Epithelial cell of proximal tubule (primary cell): ENCODE data around the gene PRDM12. TPM values are rescaled to one million over a fixed set of nuclear protein-coding genes. Genes with fewer than 3 reads are reported as not detected.

Experiments
- DNase-seq: peaks from one replicate; pipeline ENCODE4 v3.0.0-alpha.2; 2011; ENCODE audit warnings: low read depth
- H3K4me3 ChIP-seq: 2 replicates; pipeline ENCODE4 v1.5.1; 2011; ENCODE audit warnings: low read depth, mild to moderate bottlenecking, low read length
- total RNA-seq: library from RNA; depleted of rRNA; stranded (reverse); fragments of >200 nt; gene quantifications from 2 replicates; pipeline ENCODE4 v1.2.3, GENCODE V29; 2015
- TF ChIP-seq, protein P1 (sequence below): conservative IDR thresholded peaks from 2 replicates; pipeline ENCODE4 v1.5.1; 2012; ENCODE audit warnings: low read depth, mild to moderate bottlenecking, low read length

The PRDM12 gene
- total RNA-seq, 1 donor from 2014 or later = not detected

- TF ChIP-seq, protein P1, sequence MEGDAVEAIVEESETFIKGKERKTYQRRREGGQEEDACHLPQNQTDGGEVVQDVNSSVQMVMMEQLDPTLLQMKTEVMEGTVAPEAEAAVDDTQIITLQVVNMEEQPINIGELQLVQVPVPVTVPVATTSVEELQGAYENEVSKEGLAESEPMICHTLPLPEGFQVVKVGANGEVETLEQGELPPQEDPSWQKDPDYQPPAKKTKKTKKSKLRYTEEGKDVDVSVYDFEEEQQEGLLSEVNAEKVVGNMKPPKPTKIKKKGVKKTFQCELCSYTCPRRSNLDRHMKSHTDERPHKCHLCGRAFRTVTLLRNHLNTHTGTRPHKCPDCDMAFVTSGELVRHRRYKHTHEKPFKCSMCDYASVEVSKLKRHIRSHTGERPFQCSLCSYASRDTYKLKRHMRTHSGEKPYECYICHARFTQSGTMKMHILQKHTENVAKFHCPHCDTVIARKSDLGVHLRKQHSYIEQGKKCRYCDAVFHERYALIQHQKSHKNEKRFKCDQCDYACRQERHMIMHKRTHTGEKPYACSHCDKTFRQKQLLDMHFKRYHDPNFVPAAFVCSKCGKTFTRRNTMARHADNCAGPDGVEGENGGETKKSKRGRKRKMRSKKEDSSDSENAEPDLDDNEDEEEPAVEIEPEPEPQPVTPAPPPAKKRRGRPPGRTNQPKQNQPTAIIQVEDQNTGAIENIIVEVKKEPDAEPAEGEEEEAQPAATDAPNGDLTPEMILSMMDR = no peak
- no peak overlapping the region for H3K4me3 ChIP-seq
- no peak for DNase-seq
Measured at GRCh38 chr9:130651221-130651620, 13.2 kb upstream of the PRDM12 start.

DNA sequence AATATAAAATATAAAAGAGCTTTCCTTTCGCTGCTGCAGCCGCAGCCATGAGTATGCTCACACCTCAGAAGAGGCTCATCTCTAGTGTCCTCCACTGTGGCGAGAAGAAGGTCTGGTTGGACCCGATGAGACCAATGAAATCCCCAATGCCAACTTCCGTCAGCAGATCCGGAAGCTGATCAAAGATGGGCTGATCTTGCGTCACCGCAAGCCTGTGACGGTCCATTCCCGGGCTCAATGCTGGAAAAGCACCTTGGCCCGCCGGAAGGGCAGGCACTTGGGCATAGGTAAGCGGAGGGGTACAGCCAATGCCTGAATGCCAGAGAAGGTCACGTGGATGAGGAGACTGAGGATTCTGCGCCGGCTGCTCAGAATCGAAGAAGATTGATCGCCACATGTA is 12.6 kb upstream of the PRDM12 start:
- DNase-seq = no peak
- no peak overlapping the region for H3K4me3 ChIP-seq
- TF ChIP-seq, protein P1 = no peak

- DNase-seq = no peak
- no peak overlapping the region for H3K4me3 ChIP-seq
- TF ChIP-seq, protein P1 = no peak
Measured at GRCh38 chr9:130654879-130655278, 9.5 kb upstream of the PRDM12 start.

GRCh38 chr9:130658893-130659698 is 5.3 kb upstream of the PRDM12 start:
- TF ChIP-seq, protein P1 = no peak
- DNase-seq = no peak
- no peak overlapping the region for H3K4me3 ChIP-seq

DNA sequence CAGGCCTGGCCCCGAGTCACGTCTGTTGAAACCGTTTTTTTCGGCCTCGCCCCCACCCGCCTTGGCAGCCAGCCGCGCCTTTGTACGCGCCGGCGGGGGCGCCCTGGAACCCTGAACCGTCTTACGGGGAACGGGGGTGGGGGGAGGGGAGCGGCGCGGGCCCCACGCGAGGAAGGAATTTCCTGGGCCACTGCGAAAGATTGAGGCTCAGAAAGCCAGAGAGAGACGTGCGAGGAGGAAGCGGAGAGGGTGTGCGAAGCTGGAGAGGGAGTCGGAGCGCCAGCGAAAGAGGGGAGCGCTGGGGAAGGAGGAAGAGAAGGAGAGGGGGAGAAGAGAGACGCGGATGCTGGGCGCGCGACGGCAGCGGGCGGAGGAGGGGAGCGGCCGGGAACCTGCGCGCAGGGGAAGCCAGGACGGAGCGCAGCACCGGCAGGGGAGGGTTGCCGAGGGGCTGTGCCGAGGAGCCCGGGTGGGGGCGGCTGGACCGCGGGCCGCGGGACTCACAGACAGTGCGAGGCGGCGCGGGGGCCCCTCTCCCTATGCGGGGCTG is 4.6 kb upstream of the PRDM12 start:
- no peak for DNase-seq
- TF ChIP-seq, protein P1 = no peak
- no peak overlapping the region for H3K4me3 ChIP-seq

DNA sequence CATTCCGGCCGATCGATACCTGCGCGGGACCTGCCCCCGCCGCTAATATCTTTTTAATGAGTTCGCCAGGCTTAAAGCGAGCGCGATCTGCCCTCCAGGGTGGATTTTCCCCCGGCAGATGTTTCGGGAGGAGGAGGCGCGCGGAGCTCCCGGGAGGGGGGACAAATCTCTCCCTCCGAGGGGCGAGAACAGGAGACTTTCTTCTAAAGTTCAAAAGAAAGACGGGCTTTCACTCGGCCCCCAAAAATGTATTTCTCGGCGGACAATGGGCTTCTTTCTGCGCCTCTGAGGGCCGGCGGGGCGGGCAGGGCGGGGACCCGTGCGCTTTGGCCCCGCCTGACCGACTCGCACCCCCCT is 4.1 kb upstream of the PRDM12 start:
- TF ChIP-seq, protein P1 = no peak
- H3K4me3 ChIP-seq = peak overlapping the region; percentile 27
- DNase-seq = no peak
